GM18526 (cell line): ENCODE data around the gene MEN1.

ENCODE experiments used
- POLR2A ChIP-seq: IDR thresholded peaks from 3 replicates; pipeline ENCODE4 v1.6.1; 2011; ENCODE audit not compliant: insufficient read length; ENCODE audit errors: extremely low read depth

MEN1 gene

GRCh38 chr11:64810271-64810890, at the start of gene MEN1:
Gene MEN1 (minus strand): TSS chr11:64810551. CDS start chr11:64810109, 442 bp downstream.
- peak; percentile 61 for TF ChIP-seq POLR2A

- no peak for TF ChIP-seq POLR2A
Observed at GRCh38 chr11:64859542-64860414, 49.4 kb upstream of the MEN1 start.

GRCh38 chr11:64858467-64859263, 48.3 kb upstream of the MEN1 start:
- no peak for TF ChIP-seq POLR2A

GRCh38 chr11:64857485-64857884, 47.1 kb upstream of the MEN1 start:
- TF ChIP-seq POLR2A = no peak

GRCh38 chr11:64856382-64857227, 46.3 kb upstream of the MEN1 start:
- no peak for TF ChIP-seq POLR2A

- TF ChIP-seq POLR2A = no peak
Observed at GRCh38 chr11:64855596-64856304, 45.4 kb upstream of the MEN1 start.

GRCh38 chr11:64854534-64855502, 44.5 kb upstream of the MEN1 start:
- TF ChIP-seq POLR2A = no peak

GRCh38 chr11:64854157-64854533, 43.8 kb upstream of the MEN1 start:
- no peak for TF ChIP-seq POLR2A

GRCh38 chr11:64853709-64854108, 43.4 kb upstream of the MEN1 start:
- no peak for TF ChIP-seq POLR2A

GRCh38 chr11:64852804-64853509, 42.6 kb upstream of the MEN1 start:
- TF ChIP-seq POLR2A = no peak

GRCh38 chr11:64851831-64852351, 41.5 kb upstream of the MEN1 start:
- no peak for TF ChIP-seq POLR2A

- TF ChIP-seq POLR2A = peak; percentile 58
Observed at GRCh38 chr11:64850979-64851567, 40.7 kb upstream of the MEN1 start.
